SK-N-SH (cell line): ENCODE data around the gene EXOC4. TPM values are rescaled to one million over a fixed set of nuclear protein-coding genes. Genes with fewer than 3 reads are reported as not detected.
A peak's percentile ranks its signal among the peaks of the same experiment; 100 is the strongest.

Experiments used
- CTCF ChIA-PET: fragments of 300-600, 350-600 bp; formaldehyde crosslinking; extraction: SDS; loops from one replicate; lab custom pipeline; 2021; lab: Yijun Ruan, JAX
- POLR2A ChIA-PET: fragments of 350-600 bp; sonication (Branson Sonifier 250); formaldehyde crosslinking; extraction: SDS; loops from one replicate; lab custom pipeline; 2020; ENCODE audit warnings: antibody characterized with exemption, inconsistent platforms; lab: Yijun Ruan, JAX
- DNase-seq: peaks from one replicate; pipeline ENCODE4 v3.0.0; 2012
- H2AFZ ChIP-seq: fragments of 200-600 bp; sonication (generic); 2 replicates; pipeline ENCODE4 v1.8.1; 2016; ENCODE audit warnings: antibody characterized with exemption, mild to moderate bottlenecking, low read depth
- H3F3A ChIP-seq: fragments of 200-600 bp; sonication (generic); replicated peaks from 2 replicates; pipeline ENCODE3; 2016; ENCODE audit warnings: antibody characterized with exemption, mild to moderate bottlenecking; ENCODE audit not compliant: insufficient read depth
- H3K27ac ChIP-seq, 2 experiments: fragments of 200-500 bp in 1 of 2; fragments of 200-600 bp in 1 of 2; sonication (Bioruptor generic) in 1 of 2; sonication (generic), shearing (Covaris generic) in 1 of 2; 2 replicates each; pipeline versions ENCODE4 v1.5.1 to v1.6.1; 2014 to 2016; ENCODE audit warnings: low read depth in 2 of 2, inconsistent platforms in 1 of 2, low read length in 1 of 2, mild to moderate bottlenecking in 1 of 2, mixed read lengths in 1 of 2
- H3K27me3 ChIP-seq: fragments of 200-600 bp; sonication (generic), shearing (Covaris generic); 2 replicates; pipeline ENCODE4 v1.6.1; 2016; ENCODE audit warnings: mixed run types; ENCODE audit not compliant: insufficient read depth
- H3K36me3 ChIP-seq, 2 experiments: fragments of 200-500 bp in 1 of 2; fragments of 200-600 bp in 1 of 2; sonication (Bioruptor generic) in 1 of 2; sonication (generic) in 1 of 2; replicated peaks in 1 of 2; 2 replicates each; pipeline versions ENCODE3 to v1.5.1; 2014 to 2016; ENCODE audit warnings: low read length in 1 of 2, mild to moderate bottlenecking in 1 of 2; ENCODE audit not compliant: insufficient read depth in 2 of 2, control insufficient read depth in 1 of 2
- H3K4me1 ChIP-seq, 2 experiments: fragments of 200-500 bp in 1 of 2; fragments of 200-600 bp in 1 of 2; sonication (Bioruptor generic) in 1 of 2; sonication (generic), shearing (Covaris generic) in 1 of 2; 2 replicates each; pipeline versions ENCODE4 v1.5.1 to v1.6.1; 2014 to 2016; ENCODE audit warnings: low read depth in 1 of 2, low read length in 1 of 2, mixed run types in 1 of 2; ENCODE audit not compliant: insufficient read depth in 2 of 2, control insufficient read depth in 1 of 2
- H3K4me2 ChIP-seq: fragments of 200-600 bp; sonication (generic), shearing (Covaris generic); 2 replicates; pipeline ENCODE4 v1.6.1; 2017; ENCODE audit warnings: mixed run types
- H3K4me3 ChIP-seq, 2 experiments: fragments of 200-500 bp in 1 of 2; fragments of 200-600 bp in 1 of 2; sonication (Bioruptor generic) in 1 of 2; sonication (generic), shearing (Covaris generic) in 1 of 2; 2 replicates each; pipeline versions ENCODE4 v1.5.1 to v1.8.1; 2014 to 2016; ENCODE audit warnings: low read depth in 2 of 2, inconsistent platforms in 1 of 2, low read length in 1 of 2, mild to moderate bottlenecking in 1 of 2, mixed read lengths in 1 of 2, moderate library complexity in 1 of 2
- H3K79me2 ChIP-seq: fragments of 200-600 bp; sonication (generic); 2 replicates; pipeline ENCODE4 v1.8.1; 2017; ENCODE audit warnings: mild to moderate bottlenecking; ENCODE audit not compliant: insufficient read depth
- H3K9ac ChIP-seq: fragments of 200-600 bp; sonication (generic); 2 replicates; pipeline ENCODE4 v1.6.1; 2017; ENCODE audit warnings: mixed run types
- H3K9me2 ChIP-seq: fragments of 200-600 bp; sonication (generic); 2 replicates; pipeline ENCODE4 v1.6.1; 2017; ENCODE audit warnings: mixed run types
- H3K9me3 ChIP-seq: fragments of 200-600 bp; sonication (generic); 2 replicates; pipeline ENCODE4 v1.6.1; 2017; ENCODE audit warnings: mixed run types, mild to moderate bottlenecking, moderate library complexity
- H4K20me1 ChIP-seq: fragments of 200-600 bp; sonication (generic); 2 replicates; pipeline ENCODE4 v1.6.1; 2017; ENCODE audit warnings: mild to moderate bottlenecking, mixed run types; ENCODE audit not compliant: insufficient read depth
- CHD2 ChIP-seq: fragments of 150-350 bp; IDR thresholded peaks from 2 replicates; pipeline ENCODE4 v1.6.1; 2018; ENCODE audit warnings: low read length; ENCODE audit not compliant: partially characterized antibody
- EP300 ChIP-seq, 2 experiments: IDR thresholded peaks; 2 replicates each; pipeline versions ENCODE4 v1.4.0 to v1.6.1; 2012; ENCODE audit warnings: borderline replicate concordance in 1 of 2, low read depth in 1 of 2, low read length in 1 of 2
- FOSL2 ChIP-seq: IDR thresholded peaks from 2 replicates; pipeline ENCODE4 v1.4.0; 2012; ENCODE audit warnings: low read depth, mild to moderate bottlenecking, moderate library complexity, borderline replicate concordance
- FOXJ3 ChIP-seq: sonication (generic); formaldehyde crosslinking; IDR thresholded peaks from 2 replicates; pipeline ENCODE4 v1.5.1; 2020; ENCODE audit warnings: mild to moderate bottlenecking, missing genetic modification reagents
- GABPA ChIP-seq: IDR thresholded peaks from 2 replicates; pipeline ENCODE4 v1.4.0; 2012; ENCODE audit warnings: low read depth, mild to moderate bottlenecking
- GATA2 ChIP-seq: sonication (generic); formaldehyde crosslinking; IDR thresholded peaks from 2 replicates; pipeline ENCODE4 v1.5.0; 2020; ENCODE audit warnings: mild to moderate bottlenecking, missing genetic modification reagents
- MXI1 ChIP-seq: IDR thresholded peaks from 2 replicates; pipeline ENCODE4 v1.6.1; 2012; ENCODE audit warnings: mild to moderate bottlenecking, low read depth, low read length, improper control_type of control experiment
- RAD21 ChIP-seq: IDR thresholded peaks from 2 replicates; pipeline ENCODE4 v1.6.1; 2012; ENCODE audit warnings: mild to moderate bottlenecking, low read length
- RCOR1 ChIP-seq: fragments of 150-350 bp; IDR thresholded peaks from 2 replicates; pipeline ENCODE4 v1.6.1; 2017; ENCODE audit warnings: antibody characterized with exemption, low read length
- TEAD4 ChIP-seq: IDR thresholded peaks from 2 replicates; pipeline ENCODE4 v1.4.0; 2012; ENCODE audit warnings: mild to moderate bottlenecking, borderline replicate concordance; ENCODE audit not compliant: insufficient read depth
- ZBTB33 ChIP-seq: IDR thresholded peaks from 2 replicates; pipeline ENCODE4 v1.4.0; 2012; ENCODE audit warnings: low read depth, borderline replicate concordance
- WGBS: methylation state at CpG from one replicate; pipeline ENCODE4 v1.1.6; 2017; ENCODE audit warnings: low lambda C conversion rate; 5-methylcytosine and 5-hydroxymethylcytosine counted together
- polyA plus RNA-seq, 3 experiments: library from polyadenylated mRNA; depleted of rRNA; stranded (reverse); fragments of >200 nt; gene quantifications; 2 replicates each; pipeline ENCODE4 v1.2.3, GENCODE V29; 2012

Gene EXOC4
- polyA plus RNA-seq, 1 of the 3 experiments (the other 2 are of a cell fraction), result 37.3 TPM

GRCh38 chr7:133805426-133805825 is 552.5 kb downstream of the EXOC4 start:
- no peaks in the 10 kb centered on the region for H3F3A ChIP-seq
- H4K20me1 ChIP-seq, result no peaks in the 10 kb centered on the region
- H3K9me3 ChIP-seq, result no peaks in the 10 kb centered on the region
- peak overlapping the region in 1 of 2 experiments; percentile 100; a peak in 2 of 4 replicates for H3K27ac ChIP-seq
- H3K4me1 ChIP-seq, result peaks cover 0 to 51% of the 10 kb centered on the region in 2 experiments; a peak in 2 of 4 replicates
- DNase-seq, result no peak
- no peak overlapping the region for H2AFZ ChIP-seq
- H3K4me3 ChIP-seq, result no peak overlapping the region
- H3K4me2 ChIP-seq, result no peak overlapping the region
- H3K36me3 ChIP-seq, result peaks cover 0 to 33% of the 10 kb centered on the region in 2 experiments
- WGBS, result 85% methylated on average over 2 of the region's 2 CpGs
- H3K9me2 ChIP-seq, result no peaks in the 10 kb centered on the region
- H3K9ac ChIP-seq, result no peak overlapping the region
- TF ChIP-seq MXI1, result no peak
- TF ChIP-seq TEAD4, result no peak
- no peaks in the 10 kb centered on the region for H3K79me2 ChIP-seq
- ChIA-PET CTCF (interaction anchor here (0.8 to 7.1 kb wide), 15 partner anchors 8 to 553 kb away, joined by 3 to 46 read pairs (median 5); no protein-coding TSS in a partner anchor), POLR2A (interaction anchor here (3.6 to 4.8 kb wide), 2 partner anchors 9 to 31 kb away, joined by 21 to 22 read pairs; no protein-coding TSS in a partner anchor)
- no peaks in the 10 kb centered on the region for H3K27me3 ChIP-seq

DNA sequence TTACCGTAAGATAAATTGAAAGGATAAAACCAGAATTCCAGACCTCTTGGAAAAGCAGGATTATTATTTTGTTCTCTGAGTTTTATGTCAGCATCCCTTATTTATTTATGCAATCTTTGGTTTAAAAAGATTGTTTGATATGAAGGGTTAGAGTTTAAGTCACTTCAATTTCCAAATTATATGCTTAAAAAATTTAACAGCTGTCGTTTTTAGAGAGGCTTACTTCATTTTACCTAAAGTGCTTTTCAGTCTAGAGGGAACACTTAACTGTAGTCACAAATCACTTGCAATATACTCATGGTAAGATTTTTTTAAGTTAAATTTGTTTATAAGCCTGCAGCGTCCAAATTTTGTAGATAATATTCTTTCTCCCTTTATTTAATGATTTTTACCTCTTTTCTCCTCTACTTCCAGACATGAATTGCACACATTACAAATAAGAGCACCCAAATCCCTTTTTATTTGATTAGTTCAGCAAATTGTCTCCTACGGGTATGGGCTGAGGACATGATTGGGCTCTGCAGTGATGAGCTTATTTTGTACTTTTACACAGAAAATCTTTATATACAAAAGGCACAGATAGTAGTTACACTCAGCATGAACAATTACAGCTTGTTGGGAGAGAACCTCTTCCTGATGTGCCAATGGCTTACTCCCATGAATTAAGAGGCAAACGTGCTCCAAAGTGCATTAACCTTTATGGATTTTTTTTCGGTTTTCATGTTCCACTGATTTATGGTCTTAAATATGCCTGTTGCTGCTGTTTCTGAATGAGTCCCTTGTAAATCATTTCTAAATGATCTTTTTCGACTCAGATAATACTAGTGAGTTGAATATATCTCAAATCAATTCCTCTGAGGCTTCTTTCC is 555.0 kb downstream of the EXOC4 start:
- no peaks in the 10 kb centered on the region for H3K9me2 ChIP-seq
- no peaks in the 10 kb centered on the region for H3K27me3 ChIP-seq
- CTCF ChIA-PET, result interaction anchor here (0.7 to 7.1 kb wide), 33 partner anchors 10 to 333 kb away, joined by 3 to 46 read pairs (median 4); no protein-coding TSS in a partner anchor
- no peak overlapping the region for H3K4me3 ChIP-seq
- POLR2A ChIA-PET, result interaction anchor here (0.7 to 4.8 kb wide), 12 partner anchors 11 to 177 kb away, joined by 3 to 22 read pairs (median 8); no protein-coding TSS in a partner anchor
- peaks cover 0 to 23% of the 10 kb centered on the region in 2 experiments for H3K36me3 ChIP-seq
- H4K20me1 ChIP-seq, result no peaks in the 10 kb centered on the region
- no peak overlapping the region for H3K9ac ChIP-seq
- H3F3A ChIP-seq, result no peaks in the 10 kb centered on the region
- DNase-seq, result peak; percentile 63
- no peak overlapping the region for H3K4me2 ChIP-seq
- no peaks in the 10 kb centered on the region for H3K79me2 ChIP-seq
- H3K9me3 ChIP-seq, result no peaks in the 10 kb centered on the region
- H2AFZ ChIP-seq, result no peak overlapping the region
- WGBS, result 57% methylated on average over 7 of the region's 7 CpGs
- H3K27ac ChIP-seq, result peak overlapping the region in 1 of 2 experiments; percentile 100; a peak in 2 of 4 replicates
- peaks cover 0 to 52% of the 10 kb centered on the region in 2 experiments; a peak in 2 of 4 replicates for H3K4me1 ChIP-seq
- no peak for TF ChIP-seq FOSL2
- TF ChIP-seq RAD21, result peak; percentile 52
- TF ChIP-seq ZBTB33, result no peak
- TF ChIP-seq CHD2, result peak; percentile 71
- peak; percentile 79; the same call in 1 of the 2 replicates for TF ChIP-seq RCOR1
- TF ChIP-seq GATA2 (CRISPR knock-in tag), result peak; percentile 77
- peak in 1 of 2 experiments; percentile 96; a peak in 1 of 4 replicates for TF ChIP-seq EP300 (IDR thresholded peaks at IDR 0.05; ENCODE audit: borderline replicate concordance in 1 of 2, low read depth in 1 of 2, low read length in 1 of 2)
- TF ChIP-seq FOXJ3 (CRISPR knock-in tag), result peak; percentile 72; the same call in 1 of the 2 replicates
- peak; percentile 54 for TF ChIP-seq MXI1
- no peak for TF ChIP-seq GABPA
